Measurements from ENCODE around the gene CD81. TPM values are rescaled to one million over a fixed set of nuclear protein-coding genes. Genes with fewer than 3 reads are reported as not detected.

CD81 gene
- total and polyA plus RNA-seq, 9 of the 15 experiments (the other 6 are each of a cell fraction or from before 2014, with no cell fraction given), result 2.4 to 189 (median 61.7) TPM

GRCh38 chr11:2412323-2412722, 35.2 kb downstream of the CD81 start:
- ChIA-PET POLR2A (no interaction called here), CTCF (ENCODE audit: low intra/inter-chr PET ratio) (no interaction called here)
- Histone ChIP-seq H3K4me3 (no peak overlapping the region), H2AFZ (ENCODE audit: low read depth, low read length) (no peak overlapping the region), H3K9me1 (ENCODE audit: control insufficient read depth, insufficient read depth, low read length) (no peaks in the 10 kb centered on the region), H3K27ac (ENCODE audit: extremely low read depth, low read depth, low read length) (no peak overlapping the region), H3K27me3 (ENCODE audit: control insufficient read depth in 2 of 2, insufficient read depth in 2 of 2, low read length in 2 of 2) (peaks cover 28 to 91% of the 10 kb centered on the region in 2 experiments; a peak in 4 of 5 replicates), H3K9me3 (replicated peaks; ENCODE audit: control insufficient read depth, insufficient read depth, low read depth, low read length) (no peaks in the 10 kb centered on the region), H4K20me1 (replicated peaks; ENCODE audit: control insufficient read depth, insufficient read depth, low read length) (peaks cover 13% of the 10 kb centered on the region; the same call in 1 of the 2 replicates), H3K4me2 (ENCODE audit: insufficient read depth, low read length) (no peak overlapping the region), H3K79me2 (ENCODE audit: control insufficient read depth, insufficient read depth, low read length) (no peaks in the 10 kb centered on the region), H3K36me3 (ENCODE audit: control insufficient read depth, insufficient read depth, low read length) (no peaks in the 10 kb centered on the region), H3K4me1 (replicated peaks in 1 of 2; ENCODE audit: control insufficient read depth in 2 of 2, insufficient read depth in 2 of 2, low read length in 2 of 2) (peaks cover 0 to 72% of the 10 kb centered on the region in 2 experiments; a peak in 3 of 5 replicates), H3K9ac (ENCODE audit: insufficient read depth in 1 of 2, low read depth in 2 of 2, low read length in 2 of 2) (no peak overlapping the region)
- DNase-seq (ENCODE audit: extremely low read depth in 1 of 4, low spot score in 3 of 4) (no peak), ATAC-seq (no peak), FAIRE-seq (no peak)
- WGBS (ENCODE audit: insufficient coverage, low coverage, missing lambda C conversion rate), result 15% methylated on average over 5 of the region's 6 CpGs
- intact Hi-C loops (cut with micrococcal nuclease) (no loop called here), in situ Hi-C loops (cut with MboI) (no loop called here)
- no TSS peak for BruUV-seq (replicated peaks)
- TF ChIP-seq GMEB1 (CRISPR knock-in tag; IDR thresholded peaks at IDR 0.05) (no peak), NR3C1 (CRISPR knock-in tag; IDR thresholded peaks at IDR 0.05) (no peak), FOXP4 (CRISPR knock-in tag; IDR thresholded peaks at IDR 0.05; ENCODE audit: borderline replicate concordance) (no peak), ZMIZ1 (IDR thresholded peaks at IDR 0.05; ENCODE audit: low read depth in 2 of 2, low read length in 2 of 2) (no peak), NFE2L1 (tag; IDR thresholded peaks at IDR 0.05; ENCODE audit: borderline replicate concordance, low read depth) (no peak), CREM (IDR thresholded peaks at IDR 0.05; ENCODE audit: low read depth) (no peak), ARID3B (CRISPR knock-in tag; IDR thresholded peaks at IDR 0.05; ENCODE audit: borderline replicate concordance) (no peak), TCF3 (CRISPR knock-in tag; IDR thresholded peaks at IDR 0.05) (no peak), TBP (optimal IDR thresholded peaks at IDR 0.05; ENCODE audit: low read depth, low read length) (no peak), SP1 (CRISPR knock-in tag; IDR thresholded peaks at IDR 0.05) (no peak), LARP7 (IDR thresholded peaks at IDR 0.05) (no peak), ZKSCAN8 (CRISPR knock-in tag; IDR thresholded peaks at IDR 0.05) (no peak), IRF2 (CRISPR knock-in tag; IDR thresholded peaks at IDR 0.05) (no peak)
